Measurements from ENCODE around the gene TVP23A.

The TVP23A gene

DNA sequence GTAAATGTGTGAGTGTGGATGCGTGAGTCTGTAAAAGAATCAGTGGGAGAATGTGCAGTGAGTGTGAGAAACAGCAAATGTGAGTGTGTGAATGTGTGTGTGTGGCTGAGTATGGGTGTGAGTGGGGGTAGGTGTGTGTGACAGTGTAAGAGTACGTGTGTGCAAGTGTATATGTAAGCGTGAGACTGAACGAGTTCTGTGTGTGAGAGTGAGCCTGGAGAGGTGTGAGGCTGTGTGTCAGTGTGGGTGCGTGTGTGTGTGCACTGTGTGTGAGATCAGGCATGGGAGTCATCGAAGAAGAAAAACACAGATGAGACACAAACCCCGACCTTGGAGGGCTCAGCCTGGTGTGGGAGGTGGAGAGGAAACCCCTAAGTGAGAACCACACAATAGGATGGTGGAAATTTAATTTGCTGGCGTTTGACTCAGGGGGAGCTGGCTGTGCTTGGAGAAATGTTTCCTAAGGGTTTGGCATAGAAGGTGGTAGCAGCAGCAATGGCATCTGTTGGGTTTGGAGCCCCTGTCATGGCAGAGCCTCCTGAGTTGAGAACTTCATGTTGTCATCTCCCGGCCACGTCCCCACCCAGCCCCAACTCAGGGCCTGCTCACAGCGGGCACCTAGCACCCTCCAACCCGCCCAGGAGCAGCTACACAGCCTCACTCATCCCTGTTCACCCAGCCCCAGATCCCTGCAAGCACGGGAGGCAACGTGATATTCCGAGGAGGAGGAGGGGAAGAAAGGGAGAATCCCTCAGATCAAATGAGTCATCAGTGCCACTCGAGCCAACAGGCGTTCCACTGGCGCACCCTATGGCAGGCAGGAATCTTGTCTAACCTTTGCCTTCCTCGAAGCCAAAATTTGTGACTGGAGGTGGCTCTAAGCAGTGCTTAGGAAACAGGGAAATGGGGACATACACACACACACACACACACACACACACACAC, 89.2 kb downstream of the TVP23A start:
- no peaks in the 10 kb centered on the region for H3K36me3 ChIP-seq (ENCODE audit: control insufficient read depth, insufficient read depth, low read length)
- H3K4me3 ChIP-seq (ENCODE audit: low read depth, low read length): no peak overlapping the region
- H3K79me2 ChIP-seq: no peaks in the 10 kb centered on the region
- H2AFZ ChIP-seq: no peak overlapping the region
- H3K4me2 ChIP-seq (ENCODE audit: low read length): no peak overlapping the region
- no peaks in the 10 kb centered on the region for H3K27me3 ChIP-seq (ENCODE audit: control insufficient read depth, insufficient read depth, low read length)
- no peak overlapping the region for H3K9ac ChIP-seq
- no peaks in the 10 kb centered on the region for H3K9me3 ChIP-seq (ENCODE audit: control insufficient read depth, low read length)
- H3K27ac ChIP-seq: no peak overlapping the region
- TF ChIP-seq, protein P1, sequence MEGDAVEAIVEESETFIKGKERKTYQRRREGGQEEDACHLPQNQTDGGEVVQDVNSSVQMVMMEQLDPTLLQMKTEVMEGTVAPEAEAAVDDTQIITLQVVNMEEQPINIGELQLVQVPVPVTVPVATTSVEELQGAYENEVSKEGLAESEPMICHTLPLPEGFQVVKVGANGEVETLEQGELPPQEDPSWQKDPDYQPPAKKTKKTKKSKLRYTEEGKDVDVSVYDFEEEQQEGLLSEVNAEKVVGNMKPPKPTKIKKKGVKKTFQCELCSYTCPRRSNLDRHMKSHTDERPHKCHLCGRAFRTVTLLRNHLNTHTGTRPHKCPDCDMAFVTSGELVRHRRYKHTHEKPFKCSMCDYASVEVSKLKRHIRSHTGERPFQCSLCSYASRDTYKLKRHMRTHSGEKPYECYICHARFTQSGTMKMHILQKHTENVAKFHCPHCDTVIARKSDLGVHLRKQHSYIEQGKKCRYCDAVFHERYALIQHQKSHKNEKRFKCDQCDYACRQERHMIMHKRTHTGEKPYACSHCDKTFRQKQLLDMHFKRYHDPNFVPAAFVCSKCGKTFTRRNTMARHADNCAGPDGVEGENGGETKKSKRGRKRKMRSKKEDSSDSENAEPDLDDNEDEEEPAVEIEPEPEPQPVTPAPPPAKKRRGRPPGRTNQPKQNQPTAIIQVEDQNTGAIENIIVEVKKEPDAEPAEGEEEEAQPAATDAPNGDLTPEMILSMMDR (IDR thresholded peaks at IDR 0.05): no peak
- no peaks in the 10 kb centered on the region for H3K4me1 ChIP-seq

DNA sequence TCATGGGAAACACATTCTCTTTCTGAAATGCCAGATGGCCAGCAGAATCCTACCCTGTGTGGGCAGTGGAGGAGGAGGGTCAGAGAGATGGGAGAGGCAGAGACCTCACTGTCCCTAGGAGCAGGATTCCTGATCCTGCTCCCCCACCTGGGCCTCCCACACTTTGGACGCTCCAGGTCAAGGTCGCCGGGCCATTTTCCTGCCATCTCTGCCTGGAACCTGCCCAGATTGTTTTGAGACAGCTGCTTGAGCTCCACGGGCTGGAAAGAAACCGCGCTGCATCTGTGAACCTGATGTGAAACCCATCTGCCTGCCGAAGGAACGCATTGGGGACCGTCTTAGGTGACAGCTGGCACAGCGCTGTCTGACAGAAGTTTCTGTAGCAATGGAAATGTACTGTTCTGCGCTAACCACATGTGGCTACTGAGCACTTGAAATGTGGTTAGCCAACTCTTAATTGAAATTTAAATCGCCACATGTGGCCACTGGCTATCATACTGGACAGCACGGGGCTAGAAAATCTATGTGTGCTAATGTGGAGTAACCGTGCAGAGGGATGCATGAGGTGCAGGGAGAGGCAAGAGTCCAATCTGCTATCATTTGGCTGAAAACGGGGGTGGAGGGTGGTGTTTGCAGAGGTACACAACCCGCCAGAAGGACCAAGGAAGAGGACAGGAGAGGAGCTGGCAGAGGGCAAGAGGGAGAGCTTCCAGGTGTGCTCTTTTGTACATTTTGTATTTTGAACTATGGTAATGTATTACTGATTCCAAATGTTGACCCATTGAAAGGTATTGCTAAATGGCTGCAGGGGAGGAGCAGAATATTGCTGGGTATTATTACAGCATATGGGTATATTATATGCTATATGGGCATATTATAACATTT, 90.3 kb downstream of the TVP23A start:
- TF ChIP-seq, protein P1 (IDR thresholded peaks at IDR 0.05): no peak

More for the DNA sequence above, 90.3 kb downstream of the TVP23A start:
- Histone ChIP-seq H3K79me2 (no peaks in the 10 kb centered on the region), H3K36me3 (ENCODE audit: control insufficient read depth, insufficient read depth, low read length) (no peaks in the 10 kb centered on the region), H3K27ac (no peak overlapping the region), H3K27me3 (ENCODE audit: control insufficient read depth, insufficient read depth, low read length) (no peaks in the 10 kb centered on the region), H3K4me3 (ENCODE audit: low read depth, low read length) (no peak overlapping the region), H2AFZ (peak overlapping the region; percentile 51), H3K4me2 (ENCODE audit: low read length) (no peak overlapping the region), H3K9me3 (ENCODE audit: control insufficient read depth, low read length) (no peaks in the 10 kb centered on the region), H3K4me1 (no peaks in the 10 kb centered on the region), H3K9ac (no peak overlapping the region)
